ENCODE data around the gene PPP2R2C.

The PPP2R2C gene

GRCh38 chr4:6367371-6367851 lies 105.0 kb downstream of the PPP2R2C start:
- DNase-seq (ENCODE audit: low read depth in 2 of 2): no peak

- DNase-seq (ENCODE audit: low read depth in 2 of 2): no peak
Observed at GRCh38 chr4:6366581-6366980, 105.8 kb downstream of the PPP2R2C start.

- DNase-seq (ENCODE audit: low read depth in 2 of 2): no peak
Observed at GRCh38 chr4:6365545-6366086, 106.8 kb downstream of the PPP2R2C start.

- DNase-seq (ENCODE audit: low read depth in 2 of 2): no peak
Observed at GRCh38 chr4:6364581-6364980, 107.8 kb downstream of the PPP2R2C start.

GRCh38 chr4:6364146-6364545 lies 108.3 kb downstream of the PPP2R2C start:
- DNase-seq (ENCODE audit: low read depth in 2 of 2): no peak

DNA sequence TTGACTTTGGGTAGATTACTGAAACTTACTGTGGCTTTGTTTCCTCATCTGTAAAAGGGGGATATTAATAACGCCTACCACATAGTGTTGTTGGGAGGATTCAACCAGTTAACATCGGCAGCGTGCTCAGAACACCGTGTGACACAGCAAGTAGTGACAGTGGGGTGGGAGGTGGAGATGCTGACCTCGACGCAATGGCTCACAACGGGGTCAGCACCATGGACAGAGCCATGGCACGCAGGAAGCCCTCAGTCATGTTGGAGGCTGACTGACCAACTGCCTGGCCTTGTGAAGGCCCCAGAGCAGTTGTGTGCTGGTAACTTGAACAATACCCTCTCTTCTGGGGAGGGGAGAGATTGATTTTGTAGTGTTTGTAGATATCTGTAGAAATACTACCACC lies 109.5 kb downstream of the PPP2R2C start:
- no peak for DNase-seq (ENCODE audit: low read depth in 2 of 2)

DNA sequence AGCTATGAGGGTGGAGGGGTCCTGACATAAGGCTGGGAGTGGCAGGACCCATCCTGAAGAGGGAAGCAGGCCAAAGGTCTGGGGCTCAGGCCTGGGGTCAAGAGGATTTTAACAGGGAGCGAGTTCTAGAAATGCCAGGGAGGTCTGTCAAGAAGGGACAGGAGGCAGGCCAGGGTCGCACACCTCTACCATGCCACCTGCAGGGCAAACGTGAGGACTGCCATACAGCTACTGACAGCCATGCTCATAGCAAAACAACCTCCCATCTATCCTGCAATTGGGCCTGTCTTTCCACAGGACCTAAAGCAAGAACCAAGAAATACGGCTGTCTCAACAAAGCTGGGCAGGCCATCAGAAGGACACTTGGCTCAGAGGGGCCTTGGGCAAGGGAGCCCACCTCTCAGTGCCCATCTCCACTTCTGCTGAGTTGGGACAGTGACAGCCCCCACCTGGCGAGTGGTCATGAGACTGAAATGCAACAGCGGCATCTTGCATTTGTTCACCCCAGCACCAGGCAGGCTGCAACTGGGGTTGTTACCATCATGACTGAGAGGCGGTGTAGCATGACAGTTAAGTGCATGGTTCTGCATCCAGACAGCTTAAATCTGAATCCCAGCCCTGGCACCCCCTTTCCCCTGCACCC lies 110.0 kb downstream of the PPP2R2C start:
- DNase-seq (ENCODE audit: low read depth in 2 of 2): no peak

DNA sequence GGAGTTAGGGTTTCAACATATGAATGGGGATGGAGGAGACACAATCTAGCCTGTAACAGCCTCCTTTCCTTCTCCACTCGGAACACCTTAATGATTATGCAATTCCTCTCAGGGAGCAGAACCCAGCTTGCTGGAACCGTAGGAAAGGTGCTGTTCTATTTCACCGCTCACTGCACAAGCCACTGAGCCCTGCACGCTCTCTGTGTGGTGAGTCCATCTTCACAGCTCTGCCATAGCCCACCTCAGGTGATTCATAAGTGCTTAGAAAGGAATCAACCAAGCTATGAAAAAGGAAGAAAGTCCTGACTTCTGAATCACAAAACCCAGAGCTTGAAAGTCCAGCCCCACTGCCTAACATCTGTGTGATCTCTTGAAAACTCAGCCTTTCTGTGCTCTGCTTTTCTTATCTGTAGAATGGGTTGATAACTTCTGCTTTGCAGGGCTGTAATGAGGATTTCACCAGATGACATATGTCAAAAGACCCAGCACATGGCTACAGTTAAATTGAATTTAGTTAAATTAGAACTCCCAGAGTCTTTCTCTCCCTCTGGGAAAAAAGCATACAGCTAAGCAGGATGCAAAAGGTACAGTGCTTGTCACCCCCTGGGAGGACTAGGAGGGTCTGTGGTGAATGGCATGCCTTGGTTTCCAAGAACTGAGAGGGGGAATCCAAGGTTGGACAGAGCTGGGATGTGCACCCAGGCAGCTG lies 111.2 kb downstream of the PPP2R2C start:
- no peak for DNase-seq (ENCODE audit: low read depth in 2 of 2)

GRCh38 chr4:6360385-6360784 lies 112.0 kb downstream of the PPP2R2C start:
- no peak for DNase-seq (ENCODE audit: low read depth in 2 of 2)

DNA sequence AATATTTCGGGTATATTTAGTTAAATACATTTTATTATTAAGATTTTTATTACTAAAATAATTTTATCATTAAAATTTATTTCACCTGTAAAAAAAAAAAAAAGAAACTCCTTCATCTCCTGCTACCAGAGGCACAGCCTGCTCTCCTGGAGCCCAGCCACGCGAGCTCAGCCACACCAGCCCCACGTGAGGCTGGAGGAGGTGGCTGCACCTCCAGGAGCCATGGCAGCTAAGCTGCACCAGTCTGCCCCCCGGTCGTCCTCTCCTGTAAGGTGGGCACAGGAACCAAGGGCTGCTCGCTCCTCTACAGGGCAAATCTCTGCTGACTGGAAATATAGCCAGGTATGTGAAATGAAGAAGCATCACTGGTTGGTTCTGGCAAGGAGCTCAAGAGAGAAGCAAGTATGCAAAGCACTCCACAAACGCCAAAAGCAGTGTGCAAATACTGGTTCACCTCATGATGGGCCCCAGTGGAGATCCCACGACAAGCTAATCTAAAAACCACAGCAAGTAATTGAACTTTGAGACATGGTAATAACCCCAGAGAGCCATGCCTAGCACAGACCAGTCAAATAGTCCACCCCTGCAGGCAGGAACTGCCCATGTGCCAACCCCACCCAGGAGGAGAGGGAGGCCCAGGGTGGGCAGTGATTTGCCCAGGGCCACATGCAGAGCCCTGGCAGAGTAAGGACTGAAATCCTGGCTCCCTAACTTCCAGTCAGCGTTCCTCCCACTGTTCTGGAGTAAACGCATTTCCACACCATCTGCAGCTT lies 112.7 kb downstream of the PPP2R2C start:
- no peak for DNase-seq (ENCODE audit: low read depth in 2 of 2)

- no peak for DNase-seq (ENCODE audit: low read depth in 2 of 2)
Observed at GRCh38 chr4:6357476-6357875, 114.9 kb downstream of the PPP2R2C start.

- no peak for DNase-seq (ENCODE audit: low read depth in 2 of 2)
Observed at GRCh38 chr4:6356076-6356560, 116.3 kb downstream of the PPP2R2C start.

GRCh38 chr4:6355052-6355451 lies 117.4 kb downstream of the PPP2R2C start:
- no peak for DNase-seq (ENCODE audit: low read depth in 2 of 2)

GRCh38 chr4:6354626-6355025 lies 117.8 kb downstream of the PPP2R2C start:
- DNase-seq (ENCODE audit: low read depth in 2 of 2): no peak

- no peak for DNase-seq (ENCODE audit: low read depth in 2 of 2)
Observed at GRCh38 chr4:6354119-6354518, 118.3 kb downstream of the PPP2R2C start.

GRCh38 chr4:6352031-6352692 lies 120.3 kb downstream of the PPP2R2C start:
- no peak for DNase-seq (ENCODE audit: low read depth in 2 of 2)

DNA sequence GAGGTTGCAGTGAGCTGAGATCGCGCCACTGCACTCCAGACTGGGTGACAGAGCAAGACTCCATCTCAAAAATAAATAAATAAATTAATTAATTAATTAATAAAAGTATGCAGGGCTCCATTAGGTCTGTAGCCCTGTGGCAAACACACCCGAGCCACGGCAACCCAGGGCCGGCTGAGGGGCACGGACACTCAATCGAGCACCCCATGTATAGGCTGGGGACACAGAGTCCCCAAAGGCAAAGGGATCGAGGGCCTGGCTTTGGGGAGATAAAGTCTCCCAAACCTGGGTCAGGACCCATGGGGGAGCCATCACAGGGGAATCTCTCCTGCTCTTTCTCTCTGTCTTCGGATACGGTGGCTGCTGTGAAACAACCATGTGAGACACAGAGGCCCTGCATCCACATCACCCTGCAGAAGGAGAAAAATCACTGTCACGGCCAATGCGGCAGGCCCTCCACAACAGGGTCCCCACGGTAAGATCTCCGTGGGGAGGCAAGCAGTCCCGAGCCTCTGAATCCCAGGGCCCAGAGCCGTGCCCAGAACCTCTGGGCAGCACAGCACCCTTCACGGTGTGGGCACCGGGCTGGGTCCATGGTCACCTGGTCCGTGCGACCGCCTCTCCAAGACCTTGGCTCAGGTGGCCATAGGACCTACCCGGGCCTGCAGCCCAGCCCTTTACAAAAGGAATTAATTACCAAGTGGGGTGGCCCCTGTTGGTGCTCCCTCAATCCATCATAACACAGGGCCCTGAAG lies 121.0 kb downstream of the PPP2R2C start:
- no peak for DNase-seq (ENCODE audit: low read depth in 2 of 2)

DNA sequence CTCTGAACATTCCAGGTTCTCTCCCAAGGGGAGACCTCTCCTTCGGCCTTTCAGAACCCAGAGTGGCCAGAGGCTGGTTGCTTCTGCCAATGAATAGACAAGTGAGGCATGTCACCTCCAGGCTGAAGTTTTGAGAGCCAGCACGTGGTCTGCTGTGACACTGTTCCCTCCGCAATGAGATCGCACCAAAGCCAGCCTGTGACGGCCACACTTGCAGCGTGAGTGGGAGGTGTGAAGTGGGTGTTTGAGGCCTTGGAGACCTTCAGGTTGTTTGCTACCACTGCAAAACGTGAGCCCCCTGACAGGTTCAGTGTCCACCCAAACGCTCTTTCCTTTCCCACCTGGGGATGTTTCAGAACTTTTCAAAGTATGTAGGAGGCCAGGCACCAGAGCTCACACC lies 121.8 kb downstream of the PPP2R2C start:
- DNase-seq (ENCODE audit: low read depth in 2 of 2): no peak

DNA sequence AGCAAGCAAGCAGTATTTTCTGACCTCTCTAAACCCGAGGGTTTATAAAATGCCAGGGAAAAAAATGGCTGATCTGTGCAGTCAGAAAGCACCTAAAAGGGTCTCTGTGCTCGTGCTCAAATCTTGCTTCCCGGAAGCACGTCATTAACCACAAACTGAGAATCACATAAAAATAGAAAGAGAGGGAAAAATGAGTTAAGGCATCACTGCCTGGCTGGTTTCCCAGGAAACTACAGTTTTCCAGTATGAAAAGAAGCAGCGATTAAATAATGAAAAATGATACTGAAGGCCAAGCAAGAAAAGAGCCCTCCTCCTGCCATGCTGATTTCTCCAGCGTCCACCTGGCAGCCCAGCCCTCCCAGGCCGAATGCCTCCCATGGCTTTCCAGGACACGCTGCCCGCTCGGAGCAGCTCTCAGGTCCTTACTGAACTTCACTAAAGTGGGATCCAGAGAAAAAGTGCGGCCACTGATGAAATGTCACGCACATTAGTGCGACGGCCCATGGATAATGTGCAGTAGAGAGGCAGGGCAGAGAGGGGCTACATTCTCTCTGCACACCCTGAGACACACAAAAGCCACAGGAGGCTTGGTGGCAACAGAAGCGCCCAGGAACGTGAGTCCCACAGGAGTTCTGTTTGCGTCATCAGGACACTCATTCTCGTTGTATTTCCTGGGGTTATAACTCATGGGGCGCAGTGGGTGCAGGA lies 122.4 kb downstream of the PPP2R2C start:
- no peak for DNase-seq (ENCODE audit: low read depth in 2 of 2)

DNA sequence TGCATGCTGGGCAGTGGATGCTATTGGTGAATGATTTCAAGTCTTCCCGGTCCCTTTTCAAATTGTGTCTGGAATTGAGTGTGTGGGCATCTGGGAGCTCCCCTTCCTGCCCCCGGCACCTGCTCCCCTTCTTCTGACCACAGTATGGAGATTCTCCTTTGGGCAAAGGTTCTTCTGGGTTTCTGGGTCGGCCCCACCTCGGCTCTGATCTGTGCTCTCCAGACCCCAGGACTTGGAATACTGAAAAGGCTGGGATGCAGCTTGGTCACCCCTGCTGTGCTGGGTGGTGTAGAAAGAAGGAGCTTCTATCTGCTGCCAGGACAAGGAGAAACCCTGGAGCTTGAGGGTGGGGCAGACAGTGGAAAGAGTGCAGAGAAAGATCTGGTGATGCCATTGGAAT lies 124.0 kb downstream of the PPP2R2C start:
- DNase-seq (ENCODE audit: low read depth in 2 of 2): no peak
